Effector memory CD4-positive, alpha-beta T cell (primary cell): ENCODE data around the gene TRAM2.

Source experiments
- DNase-seq, 3 donors: peaks; one replicate each; pipeline ENCODE4 v3.0.0-alpha.2; 2020
- H3K27ac ChIP-seq: 2 replicates; pipeline ENCODE4 v1.7.0; 2013; ENCODE audit warnings: mild to moderate bottlenecking, low read length, moderate library complexity; ENCODE audit not compliant: insufficient read depth, poor library complexity, severe bottlenecking
- H3K27me3 ChIP-seq: replicated peaks from 2 replicates; pipeline ENCODE4 v1.7.0; 2013; ENCODE audit warnings: mild to moderate bottlenecking, low read length; ENCODE audit not compliant: insufficient read depth, control insufficient read depth, poor library complexity, severe bottlenecking
- H3K36me3 ChIP-seq: 2 replicates; pipeline ENCODE4 v1.7.0; 2013; ENCODE audit warnings: mild to moderate bottlenecking, low read length, moderate library complexity; ENCODE audit not compliant: control insufficient read depth, insufficient read depth
- H3K4me1 ChIP-seq: 2 replicates; pipeline ENCODE4 v1.7.0; 2013; ENCODE audit warnings: low read length, mild to moderate bottlenecking; ENCODE audit not compliant: control insufficient read depth, insufficient read depth, poor library complexity, severe bottlenecking
- H3K4me3 ChIP-seq: 2 replicates; pipeline ENCODE4 v1.7.0; 2013; ENCODE audit warnings: low read length, low read depth, mild to moderate bottlenecking; ENCODE audit not compliant: insufficient read depth, poor library complexity, severe bottlenecking
- H3K9me3 ChIP-seq: 2 replicates; pipeline ENCODE4 v1.7.0; 2013; ENCODE audit warnings: mild to moderate bottlenecking, low read length, moderate library complexity; ENCODE audit not compliant: control insufficient read depth

Gene TRAM2

GRCh38 chr6:52533491-52533890 lies 43.4 kb downstream of the TRAM2 start:
- Histone ChIP-seq H3K27ac (no peak overlapping the region), H3K4me3 (no peak overlapping the region), H3K36me3 (peaks cover 4% of the 10 kb centered on the region), H3K4me1 (peaks cover 11% of the 10 kb centered on the region), H3K27me3 (no peaks in the 10 kb centered on the region), H3K9me3 (no peaks in the 10 kb centered on the region)
- DNase-seq, result no peak

GRCh38 chr6:52532457-52532856 lies 44.4 kb downstream of the TRAM2 start:
- Histone ChIP-seq H3K9me3 (no peaks in the 10 kb centered on the region), H3K4me3 (no peak overlapping the region), H3K36me3 (peaks cover 4% of the 10 kb centered on the region), H3K27me3 (no peaks in the 10 kb centered on the region), H3K4me1 (peaks cover 5% of the 10 kb centered on the region), H3K27ac (no peak overlapping the region)
- no peak for DNase-seq

- DNase-seq, result no peak
- H3K4me1 ChIP-seq, result peaks cover 4% of the 10 kb centered on the region
- peaks cover 4% of the 10 kb centered on the region for H3K36me3 ChIP-seq
- H3K27me3 ChIP-seq, result no peaks in the 10 kb centered on the region
- H3K4me3 ChIP-seq, result no peak overlapping the region
- no peaks in the 10 kb centered on the region for H3K9me3 ChIP-seq
- no peak overlapping the region for H3K27ac ChIP-seq
These were observed 45.0 kb downstream of the TRAM2 start for GRCh38 chr6:52531834-52532233.

GRCh38 chr6:52531396-52531795 lies 45.5 kb downstream of the TRAM2 start:
- Histone ChIP-seq H3K27ac (no peak overlapping the region), H3K27me3 (no peaks in the 10 kb centered on the region), H3K4me1 (no peaks in the 10 kb centered on the region), H3K4me3 (no peak overlapping the region), H3K36me3 (peaks cover 4% of the 10 kb centered on the region), H3K9me3 (no peaks in the 10 kb centered on the region)
- DNase-seq, result no peak

- Histone ChIP-seq H3K27me3 (no peaks in the 10 kb centered on the region), H3K27ac (no peak overlapping the region), H3K36me3 (peaks cover 4% of the 10 kb centered on the region), H3K4me3 (no peak overlapping the region), H3K9me3 (no peaks in the 10 kb centered on the region), H3K4me1 (no peaks in the 10 kb centered on the region)
- DNase-seq, result no peak
These were observed 46.5 kb downstream of the TRAM2 start for GRCh38 chr6:52530351-52530750.

GRCh38 chr6:52529311-52529710 lies 47.5 kb downstream of the TRAM2 start:
- Histone ChIP-seq H3K4me3 (no peak overlapping the region), H3K27ac (no peak overlapping the region), H3K4me1 (no peaks in the 10 kb centered on the region), H3K36me3 (peaks cover 1% of the 10 kb centered on the region), H3K9me3 (no peaks in the 10 kb centered on the region), H3K27me3 (no peaks in the 10 kb centered on the region)
- DNase-seq, result no peak

- H3K9me3 ChIP-seq, result no peaks in the 10 kb centered on the region
- H3K36me3 ChIP-seq, result no peaks in the 10 kb centered on the region
- H3K4me1 ChIP-seq, result no peaks in the 10 kb centered on the region
- H3K27me3 ChIP-seq, result no peaks in the 10 kb centered on the region
- DNase-seq, result no peak
- H3K4me3 ChIP-seq, result no peak overlapping the region
- no peak overlapping the region for H3K27ac ChIP-seq
These were observed 49.4 kb downstream of the TRAM2 start for GRCh38 chr6:52527436-52527835.

- no peak overlapping the region for H3K27ac ChIP-seq
- H3K27me3 ChIP-seq, result no peaks in the 10 kb centered on the region
- no peak for DNase-seq
- H3K4me1 ChIP-seq, result no peaks in the 10 kb centered on the region
- H3K4me3 ChIP-seq, result no peak overlapping the region
- no peaks in the 10 kb centered on the region for H3K9me3 ChIP-seq
- H3K36me3 ChIP-seq, result no peaks in the 10 kb centered on the region
These were observed 50.2 kb downstream of the TRAM2 start for GRCh38 chr6:52526634-52527033.

GRCh38 chr6:52524918-52525317 lies 51.9 kb downstream of the TRAM2 start:
- no peaks in the 10 kb centered on the region for H3K36me3 ChIP-seq
- DNase-seq, result no peak
- no peak overlapping the region for H3K4me3 ChIP-seq
- no peaks in the 10 kb centered on the region for H3K4me1 ChIP-seq
- H3K27me3 ChIP-seq, result no peaks in the 10 kb centered on the region
- no peaks in the 10 kb centered on the region for H3K9me3 ChIP-seq
- H3K27ac ChIP-seq, result no peak overlapping the region

- H3K27ac ChIP-seq, result no peak overlapping the region
These were observed 53.3 kb downstream of the TRAM2 start for GRCh38 chr6:52523378-52524142.

More at GRCh38 chr6:52523378-52524142, 53.3 kb downstream of the TRAM2 start:
- H3K9me3 ChIP-seq, result no peaks in the 10 kb centered on the region
- no peaks in the 10 kb centered on the region for H3K4me1 ChIP-seq
- no peaks in the 10 kb centered on the region for H3K27me3 ChIP-seq
- H3K36me3 ChIP-seq, result no peaks in the 10 kb centered on the region
- no peak for DNase-seq
- no peak overlapping the region for H3K4me3 ChIP-seq
